Large intestine (tissue), 3 donors: ENCODE results near the gene VPS13D. TPM values are rescaled to one million over a fixed set of nuclear protein-coding genes. Genes with fewer than 3 reads are reported as not detected.

Experiments
- DNase-seq, 2 donors: peaks; one replicate each; pipeline versions ENCODE4 v3.0.0 to v3.0.0-alpha.2; 2013
- H3K27ac ChIP-seq: one replicate; pipeline ENCODE4 v1.5.1; 2013; ENCODE audit warnings: low read length
- H3K27me3 ChIP-seq: 2 replicates; pipeline ENCODE4 v1.6.1; 2013; ENCODE audit warnings: low read length; ENCODE audit not compliant: control insufficient read depth, insufficient read depth
- H3K36me3 ChIP-seq: 2 replicates; pipeline ENCODE4 v1.6.1; 2013; ENCODE audit warnings: low read length; ENCODE audit not compliant: control insufficient read depth, insufficient read depth
- H3K4me1 ChIP-seq: one replicate; pipeline ENCODE4 v1.6.1; 2013; ENCODE audit warnings: low read length; ENCODE audit not compliant: control insufficient read depth, insufficient read depth
- H3K4me3 ChIP-seq: one replicate; pipeline ENCODE4 v1.5.1; 2013; ENCODE audit warnings: low read length
- H3K9me3 ChIP-seq: one replicate; pipeline ENCODE4 v1.6.1; 2013; ENCODE audit warnings: mild to moderate bottlenecking, low read depth, low read length, moderate library complexity; ENCODE audit not compliant: control insufficient read depth
- WGBS: methylation state at CpG from one replicate; pipeline ENCODE4 v1.1.5; 2013; ENCODE audit warnings: low lambda C conversion rate; ENCODE audit not compliant: insufficient coverage; 5-methylcytosine and 5-hydroxymethylcytosine counted together
- polyA plus RNA-seq: library from polyadenylated mRNA; unstranded; fragments of 120-200 nt; gene quantifications from one replicate; pipeline ENCODE4 v1.2.1, GENCODE V29; 2013

The VPS13D gene
- polyA plus RNA-seq, 1 donor: 20.7 TPM

GRCh38 chr1:12333036-12333785 lies 103.4 kb downstream of the VPS13D start:
- Histone ChIP-seq H3K36me3 (peaks cover 48% of the 10 kb centered on the region), H3K4me3 (no peak overlapping the region), H3K4me1 (no peaks in the 10 kb centered on the region), H3K9me3 (no peaks in the 10 kb centered on the region), H3K27me3 (no peaks in the 10 kb centered on the region), H3K27ac (no peak overlapping the region)
- WGBS: no CpG with 5 or more reads among the region's 11 CpGs
- peak; percentile 18 to 36 for DNase-seq

GRCh38 chr1:12335815-12336214 lies 106.0 kb downstream of the VPS13D start:
- H3K4me3 ChIP-seq: no peak overlapping the region
- H3K4me1 ChIP-seq: peaks cover 11% of the 10 kb centered on the region
- no peaks in the 10 kb centered on the region for H3K9me3 ChIP-seq
- peaks cover 35% of the 10 kb centered on the region for H3K36me3 ChIP-seq
- no CpG with 5 or more reads among the region's 4 CpGs for WGBS
- no peak overlapping the region for H3K27ac ChIP-seq
- H3K27me3 ChIP-seq: no peaks in the 10 kb centered on the region
- DNase-seq: no peak

- Histone ChIP-seq H3K27me3 (no peaks in the 10 kb centered on the region), H3K27ac (no peak overlapping the region), H3K4me1 (peaks cover 11% of the 10 kb centered on the region), H3K9me3 (no peaks in the 10 kb centered on the region), H3K36me3 (peaks cover 31% of the 10 kb centered on the region), H3K4me3 (no peak overlapping the region)
- 40% methylated on average over 1 of the region's 1 CpG for WGBS
- no peak for DNase-seq
Observed at GRCh38 chr1:12336413-12336812, 106.6 kb downstream of the VPS13D start.

- peaks cover 27% of the 10 kb centered on the region for H3K36me3 ChIP-seq
- DNase-seq: no peak
- peaks cover 11% of the 10 kb centered on the region for H3K4me1 ChIP-seq
- 82% methylated on average over 3 of the region's 4 CpGs for WGBS
- H3K27me3 ChIP-seq: no peaks in the 10 kb centered on the region
- H3K27ac ChIP-seq: no peak overlapping the region
- no peak overlapping the region for H3K4me3 ChIP-seq
- no peaks in the 10 kb centered on the region for H3K9me3 ChIP-seq
Observed at GRCh38 chr1:12338017-12338416, 108.2 kb downstream of the VPS13D start.

GRCh38 chr1:12338823-12339222 lies 109.0 kb downstream of the VPS13D start:
- H3K4me1 ChIP-seq: peaks cover 11% of the 10 kb centered on the region
- no peak overlapping the region for H3K4me3 ChIP-seq
- H3K9me3 ChIP-seq: no peaks in the 10 kb centered on the region
- no peak overlapping the region for H3K27ac ChIP-seq
- H3K36me3 ChIP-seq: peaks cover 25% of the 10 kb centered on the region
- DNase-seq: no peak
- WGBS: no CpG with 5 or more reads among the region's 1 CpG
- no peaks in the 10 kb centered on the region for H3K27me3 ChIP-seq

- Histone ChIP-seq H3K4me3 (no peak overlapping the region), H3K9me3 (no peaks in the 10 kb centered on the region), H3K36me3 (peaks cover 26% of the 10 kb centered on the region), H3K27ac (no peak overlapping the region), H3K27me3 (no peaks in the 10 kb centered on the region), H3K4me1 (peaks cover 11% of the 10 kb centered on the region)
- no peak for DNase-seq
- no CpG with 5 or more reads among the region's 3 CpGs for WGBS
Observed at GRCh38 chr1:12339396-12339795, 109.6 kb downstream of the VPS13D start.

GRCh38 chr1:12339811-12340543 lies 110.1 kb downstream of the VPS13D start:
- Histone ChIP-seq H3K4me1 (peaks cover 14% of the 10 kb centered on the region), H3K27ac (no peak overlapping the region), H3K36me3 (peaks cover 23% of the 10 kb centered on the region), H3K27me3 (no peaks in the 10 kb centered on the region), H3K9me3 (no peaks in the 10 kb centered on the region), H3K4me3 (no peak overlapping the region)
- 60% methylated on average over 1 of the region's 4 CpGs for WGBS
- DNase-seq: peak in 1 of 2 donors; percentile 35

- H3K4me3 ChIP-seq: no peak overlapping the region
- no peak for DNase-seq
- H3K27ac ChIP-seq: no peak overlapping the region
Observed at GRCh38 chr1:12340544-12340930, 110.7 kb downstream of the VPS13D start.

GRCh38 chr1:12341667-12342066 lies 111.8 kb downstream of the VPS13D start:
- no peak overlapping the region for H3K4me3 ChIP-seq
- H3K27me3 ChIP-seq: no peaks in the 10 kb centered on the region
- DNase-seq: no peak
- peaks cover 14% of the 10 kb centered on the region for H3K4me1 ChIP-seq
- no peaks in the 10 kb centered on the region for H3K9me3 ChIP-seq
- no peak overlapping the region for H3K27ac ChIP-seq
- WGBS: no CpG with 5 or more reads among the region's 6 CpGs
- H3K36me3 ChIP-seq: peaks cover 14% of the 10 kb centered on the region

More at GRCh38 chr1:12340544-12340930, 110.7 kb downstream of the VPS13D start:
- H3K4me1 ChIP-seq: peaks cover 14% of the 10 kb centered on the region
- H3K27me3 ChIP-seq: no peaks in the 10 kb centered on the region
- no peaks in the 10 kb centered on the region for H3K9me3 ChIP-seq
- 80% methylated on average over 1 of the region's 3 CpGs for WGBS
- H3K36me3 ChIP-seq: peaks cover 22% of the 10 kb centered on the region

GRCh38 chr1:12342401-12343003 lies 112.7 kb downstream of the VPS13D start:
- Histone ChIP-seq H3K9me3 (no peaks in the 10 kb centered on the region), H3K27me3 (no peaks in the 10 kb centered on the region), H3K27ac (no peak overlapping the region), H3K4me3 (no peak overlapping the region), H3K36me3 (peaks cover 10% of the 10 kb centered on the region), H3K4me1 (peaks cover 14% of the 10 kb centered on the region)
- no peak for DNase-seq
- WGBS: 53% methylated on average over 3 of the region's 8 CpGs
